Mesothelial cell of epicardium (in vitro differentiated cells): ENCODE data around the gene KCNC4. TPM values are rescaled to one million over a fixed set of nuclear protein-coding genes. Genes with fewer than 3 reads are reported as not detected.

Experiments
- DNase-seq, 2 experiments: peaks; one replicate each; pipeline ENCODE4 v3.0.0; 2021; ENCODE audit warnings: low spot score in 2 of 2; ENCODE audit not compliant: unreplicated experiment in 2 of 2
- H3K27ac Mint-ChIP-seq: 2 replicates; pipeline ENCODE4 v1.8.0; 2021; ENCODE audit warnings: mixed read lengths
- H3K27me3 Mint-ChIP-seq: 2 replicates; pipeline ENCODE4 v1.8.0; 2021; ENCODE audit warnings: low read depth, mixed read lengths
- H3K36me3 Mint-ChIP-seq: 2 replicates; pipeline ENCODE4 v1.8.0; 2021; ENCODE audit warnings: mixed read lengths
- H3K4me1 Mint-ChIP-seq: 2 replicates; pipeline ENCODE4 v1.8.0; 2021; ENCODE audit warnings: mixed read lengths
- H3K4me3 Mint-ChIP-seq: 2 replicates; pipeline ENCODE4 v1.8.0; 2021; ENCODE audit warnings: mild to moderate bottlenecking, moderate library complexity, mixed read lengths
- H3K9me3 Mint-ChIP-seq: 2 replicates; pipeline ENCODE4 v1.8.0; 2021; ENCODE audit warnings: mixed read lengths
- CTCF ChIP-seq: fragments of 200-600 bp; sonication (generic); IDR thresholded peaks from one replicate; pipeline ENCODE4 v1.5.0; 2021; ENCODE audit warnings: antibody characterized with exemption; ENCODE audit not compliant: unreplicated experiment
- total RNA-seq: library from RNA; stranded (reverse); gene quantifications from 3 replicates; pipeline ENCODE4 v1.2.1, GENCODE V29; 2021

Gene KCNC4
- total RNA-seq, 1 donor from 2014 or later: 4.5 TPM

GRCh38 chr1:110250749-110251148, 40.6 kb downstream of the KCNC4 start:
- Mint-ChIP-seq H3K36me3 (no peaks in the 10 kb centered on the region), H3K4me1 (peaks cover 4% of the 10 kb centered on the region), H3K27me3 (peaks cover 29% of the 10 kb centered on the region), H3K27ac (no peak overlapping the region), H3K9me3 (peaks cover 3% of the 10 kb centered on the region), H3K4me3 (no peak overlapping the region)
- no peak for DNase-seq
- no peak for TF ChIP-seq CTCF

GRCh38 chr1:110253213-110253612, 43.1 kb downstream of the KCNC4 start:
- DNase-seq: no peak
- H3K36me3 Mint-ChIP-seq: no peaks in the 10 kb centered on the region
- peaks cover 28% of the 10 kb centered on the region for H3K27me3 Mint-ChIP-seq
- H3K4me3 Mint-ChIP-seq: no peak overlapping the region
- peaks cover 3% of the 10 kb centered on the region for H3K9me3 Mint-ChIP-seq
- no peak overlapping the region for H3K27ac Mint-ChIP-seq
- peaks cover 4% of the 10 kb centered on the region for H3K4me1 Mint-ChIP-seq
- no peak for TF ChIP-seq CTCF

- Mint-ChIP-seq H3K27me3 (peaks cover 41% of the 10 kb centered on the region), H3K27ac (no peak overlapping the region), H3K9me3 (peaks cover 3% of the 10 kb centered on the region), H3K36me3 (no peaks in the 10 kb centered on the region), H3K4me1 (peaks cover 5% of the 10 kb centered on the region), H3K4me3 (no peak overlapping the region)
- no peak for TF ChIP-seq CTCF
- DNase-seq: no peak
Measured at GRCh38 chr1:110254604-110255391, 44.7 kb downstream of the KCNC4 start.

GRCh38 chr1:110255392-110255787, 45.3 kb downstream of the KCNC4 start:
- H3K27me3 Mint-ChIP-seq: peaks cover 45% of the 10 kb centered on the region
- H3K4me1 Mint-ChIP-seq: peaks cover 5% of the 10 kb centered on the region
- no peaks in the 10 kb centered on the region for H3K36me3 Mint-ChIP-seq
- H3K4me3 Mint-ChIP-seq: no peak overlapping the region
- peaks cover 3% of the 10 kb centered on the region for H3K9me3 Mint-ChIP-seq
- no peak overlapping the region for H3K27ac Mint-ChIP-seq
- DNase-seq: no peak
- no peak for TF ChIP-seq CTCF

GRCh38 chr1:110258734-110259133, 48.6 kb downstream of the KCNC4 start:
- H3K27ac Mint-ChIP-seq: no peak overlapping the region
- peaks cover 53% of the 10 kb centered on the region for H3K27me3 Mint-ChIP-seq
- H3K4me1 Mint-ChIP-seq: peaks cover 5% of the 10 kb centered on the region
- TF ChIP-seq CTCF: no peak
- no peak overlapping the region for H3K4me3 Mint-ChIP-seq
- no peaks in the 10 kb centered on the region for H3K9me3 Mint-ChIP-seq
- DNase-seq: no peak
- no peaks in the 10 kb centered on the region for H3K36me3 Mint-ChIP-seq

GRCh38 chr1:110259770-110260169, 49.7 kb downstream of the KCNC4 start:
- no peak for TF ChIP-seq CTCF
- peaks cover 5% of the 10 kb centered on the region for H3K4me1 Mint-ChIP-seq
- no peak overlapping the region for H3K4me3 Mint-ChIP-seq
- H3K27ac Mint-ChIP-seq: no peak overlapping the region
- peaks cover 44% of the 10 kb centered on the region for H3K27me3 Mint-ChIP-seq
- H3K9me3 Mint-ChIP-seq: no peaks in the 10 kb centered on the region
- DNase-seq: no peak
- H3K36me3 Mint-ChIP-seq: no peaks in the 10 kb centered on the region
